Endothelial cell of umbilical vein (primary cell): ENCODE data around the gene TRIP10. TPM values are rescaled to one million over a fixed set of nuclear protein-coding genes. Genes with fewer than 3 reads are reported as not detected.

Experiments used
- BruUV-seq: library from RNA; stranded (reverse); fragments of 400-500 nt; replicated peaks from 2 replicates; lab custom pipeline; 2021; lab: Mats Ljungman, UMichigan
- CTCF ChIA-PET: fragments of 300-600, 350-600 bp; sonication (Branson Sonifier 250); formaldehyde crosslinking; loops from one replicate; lab custom pipeline; 2021; ENCODE audit warnings: antibody characterized with exemption, inconsistent platforms; lab: Charles Lee
- POLR2A ChIA-PET: fragments of 300-600, 350-600 bp; sonication (Branson Sonifier 250); formaldehyde crosslinking; loops from one replicate; lab custom pipeline; 2021; ENCODE audit warnings: antibody characterized with exemption, inconsistent platforms; lab: Charles Lee
- DNase-seq: peaks from one replicate; pipeline ENCODE4 v3.0.0-alpha.2; 2011; ENCODE audit warnings: low read depth, low spot score
- FAIRE-seq: peaks from 2 replicates; lab custom pipeline; 2011; peaks lifted over from hg19 to GRCh38; lab: Jason Lieb, UNC
- H2AFZ ChIP-seq: 2 replicates; pipeline ENCODE4 v1.6.0; 2012; ENCODE audit warnings: low read depth, low read length, control low read depth, inconsistent platforms
- H3K27ac ChIP-seq: 2 replicates; pipeline ENCODE4 v1.5.1; 2011; ENCODE audit warnings: low read depth, mild to moderate bottlenecking, control low read depth, low read length, moderate library complexity; ENCODE audit not compliant: insufficient read depth
- H3K27me3 ChIP-seq, 2 experiments: 2 replicates each; pipeline versions ENCODE4 v1.6.0 to v1.6.1; 2011; ENCODE audit warnings: low read length in 2 of 2, mixed read lengths in 1 of 2; ENCODE audit not compliant: control insufficient read depth in 2 of 2, insufficient read depth in 2 of 2
- H3K36me3 ChIP-seq, 2 experiments: 2 replicates in 1 of 2; 3 replicates in 1 of 2; pipeline ENCODE4 v1.5.1; 2011; ENCODE audit warnings: low read length in 2 of 2, mild to moderate bottlenecking in 1 of 2, moderate library complexity in 1 of 2; ENCODE audit not compliant: control insufficient read depth in 2 of 2, insufficient read depth in 2 of 2; ENCODE audit errors: extremely low read depth in 1 of 2
- H3K4me1 ChIP-seq: 3 replicates; pipeline ENCODE4 v1.5.1; 2011; ENCODE audit warnings: mild to moderate bottlenecking, low read length; ENCODE audit not compliant: control insufficient read depth, insufficient read depth; ENCODE audit errors: extremely low read depth
- H3K4me2 ChIP-seq: 2 replicates; pipeline ENCODE4 v1.6.1; 2011; ENCODE audit warnings: low read length, control low read depth, mixed read lengths; ENCODE audit not compliant: insufficient read depth
- H3K4me3 ChIP-seq, 3 experiments: fragments of 200-600 bp in 1 of 3; sonication (generic), shearing (Covaris generic) in 1 of 3; replicated peaks in 1 of 3; 2 replicates each; pipeline ENCODE4 v1.5.1; 2011 to 2016; ENCODE audit warnings: control low read depth in 3 of 3, low read length in 3 of 3, mild to moderate bottlenecking in 2 of 3, inconsistent platforms in 1 of 3, low read depth in 1 of 3, moderate library complexity in 1 of 3; ENCODE audit not compliant: insufficient read depth in 1 of 3
- H3K79me2 ChIP-seq: 2 replicates; pipeline ENCODE4 v1.6.0; 2012; ENCODE audit warnings: low read length, inconsistent platforms; ENCODE audit not compliant: control insufficient read depth, insufficient read depth
- H3K9ac ChIP-seq: replicated peaks from 2 replicates; pipeline ENCODE3; 2011; ENCODE audit warnings: low read length, control low read depth; ENCODE audit not compliant: insufficient read depth; ENCODE audit errors: extremely low read depth
- H3K9me1 ChIP-seq: replicated peaks from 3 replicates; pipeline ENCODE4 v1.6.0; 2011; ENCODE audit warnings: mild to moderate bottlenecking, low read length; ENCODE audit not compliant: control insufficient read depth, insufficient read depth; ENCODE audit errors: extremely low read depth
- H3K9me3 ChIP-seq: replicated peaks from 2 replicates; pipeline ENCODE4 v1.5.1; 2012; ENCODE audit warnings: low read length, inconsistent platforms; ENCODE audit not compliant: control insufficient read depth, insufficient read depth
- H4K20me1 ChIP-seq: replicated peaks from 2 replicates; pipeline ENCODE3; 2011; ENCODE audit warnings: mild to moderate bottlenecking, low read length; ENCODE audit not compliant: control insufficient read depth, insufficient read depth; ENCODE audit errors: extremely low read depth
- EZH2 ChIP-seq: IDR thresholded peaks from 2 replicates; pipeline ENCODE4 v1.6.1; 2012; ENCODE audit warnings: borderline replicate concordance, low read depth, mild to moderate bottlenecking, moderate library complexity, low read length, inconsistent platforms; ENCODE audit not compliant: severe bottlenecking
- GATA2 ChIP-seq: IDR thresholded peaks from 2 replicates; pipeline ENCODE4 v1.7.0; 2011; ENCODE audit warnings: low read depth, mild to moderate bottlenecking, moderate library complexity, mixed read lengths, low read length; ENCODE audit not compliant: insufficient read length, insufficient read depth
- JUN ChIP-seq: IDR thresholded peaks from 2 replicates; pipeline ENCODE4 v1.6.1; 2011; ENCODE audit warnings: borderline replicate concordance, low read depth; ENCODE audit not compliant: insufficient read length, insufficient read depth
- MYC ChIP-seq: IDR thresholded peaks from one replicate; pipeline ENCODE4 v1.6.1; 2011; ENCODE audit warnings: mild to moderate bottlenecking, low read depth, low read length
- POLR2A ChIP-seq: IDR thresholded peaks from 2 replicates; pipeline ENCODE4 v1.6.1; 2012; ENCODE audit warnings: low read depth, mild to moderate bottlenecking, control low read depth, low read length
- POLR2AphosphoS5 ChIP-seq: IDR thresholded peaks from 2 replicates; pipeline ENCODE4 v1.6.1; 2012; ENCODE audit warnings: low read depth, mild to moderate bottlenecking, control low read depth, low read length, moderate library complexity; ENCODE audit not compliant: insufficient read depth
- dilution Hi-C: fragments of 300-500 bp; cut with MboI; formaldehyde crosslinking; loops from one replicate; pipeline ENCODE4 v1.15.0; 2019; ENCODE audit warnings: low sequenced_read_pairs; ENCODE audit not compliant: extremely low pct_ligation_motif_present
- intact Hi-C: fragments of 100-400 bp; cut with micrococcal nuclease; formaldehyde crosslinking; loops from one replicate; pipeline ENCODE4 v1.10.0; 2022
- polyA plus RNA-seq, 4 experiments: library from polyadenylated mRNA; depleted of rRNA in 3 of 4; stranded (reverse) in 3 of 4; unstranded in 1 of 4; fragments of >200 nt; gene quantifications; 2 replicates each; pipeline versions ENCODE4 v1.2.1 to v1.2.3, GENCODE V29; 2011 to 2012; ENCODE audit warnings: missing spikeins in 1 of 4
- total RNA-seq: library from RNA; stranded (reverse); gene quantifications from 2 replicates; pipeline ENCODE4 v1.2.3, GENCODE V29; 2021

TRIP10 gene
- total and polyA plus RNA-seq, 2 donors (not counting 3 experiments of a cell fraction or from before 2014, with no cell fraction given): 28.4 to 69.3 TPM

- dilution Hi-C loops (no loop called here), intact Hi-C loops (no loop called here)
- DNase-seq: no peak
- no peak for FAIRE-seq
- H3K27me3 ChIP-seq: peaks cover 2 to 5% of the 10 kb centered on the region in 2 experiments
- H2AFZ ChIP-seq: no peak overlapping the region
- no TSS peak for BruUV-seq
- no peaks in the 10 kb centered on the region for H3K9me3 ChIP-seq
- no peak overlapping the region for H3K27ac ChIP-seq
- TF ChIP-seq JUN (no peak), POLR2AphosphoS5 (no peak), GATA2 (no peak), EZH2 (no peak), MYC (no peak), POLR2A (no peak)
- POLR2A ChIA-PET: no interaction called here
- CTCF ChIA-PET: interaction anchor here (1.5 kb wide), 1 partner anchor 154 kb away, joined by 4 read pairs; no protein-coding TSS in a partner anchor
- no peak overlapping the region for H3K9ac ChIP-seq
- no peak overlapping the region for H3K4me3 ChIP-seq
- H4K20me1 ChIP-seq: no peaks in the 10 kb centered on the region
- H3K9me1 ChIP-seq: no peaks in the 10 kb centered on the region
- H3K4me1 ChIP-seq: no peaks in the 10 kb centered on the region
- no peaks in the 10 kb centered on the region for H3K79me2 ChIP-seq
- H3K36me3 ChIP-seq: no peaks in the 10 kb centered on the region
- H3K4me2 ChIP-seq: no peak overlapping the region
Measured at GRCh38 chr19:6709549-6709948, 29.9 kb upstream of the TRIP10 start.

GRCh38 chr19:6710273-6711077 lies 29.0 kb upstream of the TRIP10 start:
- Histone ChIP-seq H3K9me3 (no peaks in the 10 kb centered on the region), H2AFZ (no peak overlapping the region), H3K36me3 (no peaks in the 10 kb centered on the region), H3K9ac (no peak overlapping the region), H3K4me1 (no peaks in the 10 kb centered on the region), H3K4me2 (no peak overlapping the region), H3K27ac (no peak overlapping the region), H3K4me3 (no peak overlapping the region), H3K27me3 (peaks cover 2 to 5% of the 10 kb centered on the region in 2 experiments), H3K9me1 (no peaks in the 10 kb centered on the region), H3K79me2 (no peaks in the 10 kb centered on the region), H4K20me1 (no peaks in the 10 kb centered on the region)
- no peak for TF ChIP-seq MYC
- peak; percentile 23 for TF ChIP-seq EZH2
- FAIRE-seq (no peak), DNase-seq (no peak)
- ChIA-PET CTCF (no interaction called here), POLR2A (no interaction called here)
- BruUV-seq: no TSS peak
- dilution Hi-C loops: no loop called here
- intact Hi-C loops: no loop called here
